ENCODE measurements around the gene TFEB. TPM values are rescaled to one million over a fixed set of nuclear protein-coding genes. Genes with fewer than 3 reads are reported as not detected.

The TFEB gene
- total RNA-seq, 1 donor from 2014 or later, result 9.7 TPM

DNA sequence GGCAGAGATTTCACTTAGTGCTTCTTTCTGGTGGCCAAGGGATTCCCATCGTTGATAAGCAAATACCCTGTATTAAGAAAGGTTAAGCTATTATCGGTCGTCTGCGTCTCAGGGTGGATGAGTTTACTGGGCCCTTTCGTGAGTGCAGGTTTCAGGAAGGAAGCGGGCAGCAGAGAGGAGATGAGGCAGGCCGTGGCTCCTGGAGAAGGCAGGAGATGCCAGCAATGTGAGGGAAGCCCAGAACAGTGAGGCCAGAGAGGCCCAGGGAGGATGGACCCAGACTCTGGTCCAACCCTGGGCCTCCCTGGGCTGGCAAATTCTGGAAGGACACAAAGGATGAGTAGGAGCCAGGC is 11.2 kb downstream of the TFEB start:
- intact Hi-C loops (cut with micrococcal nuclease), result no loop called here

- intact Hi-C loops (cut with micrococcal nuclease), result no loop called here
Measured at GRCh38 chr6:41723530-41724227, 11.7 kb downstream of the TFEB start.

GRCh38 chr6:41722969-41723529 is 12.4 kb downstream of the TFEB start:
- intact Hi-C loops (cut with micrococcal nuclease), result no loop called here

GRCh38 chr6:41721414-41721813 is 14.0 kb downstream of the TFEB start:
- intact Hi-C loops (cut with micrococcal nuclease), result no loop called here

GRCh38 chr6:41720783-41721182 is 14.6 kb downstream of the TFEB start:
- intact Hi-C loops (cut with micrococcal nuclease), result no loop called here

DNA sequence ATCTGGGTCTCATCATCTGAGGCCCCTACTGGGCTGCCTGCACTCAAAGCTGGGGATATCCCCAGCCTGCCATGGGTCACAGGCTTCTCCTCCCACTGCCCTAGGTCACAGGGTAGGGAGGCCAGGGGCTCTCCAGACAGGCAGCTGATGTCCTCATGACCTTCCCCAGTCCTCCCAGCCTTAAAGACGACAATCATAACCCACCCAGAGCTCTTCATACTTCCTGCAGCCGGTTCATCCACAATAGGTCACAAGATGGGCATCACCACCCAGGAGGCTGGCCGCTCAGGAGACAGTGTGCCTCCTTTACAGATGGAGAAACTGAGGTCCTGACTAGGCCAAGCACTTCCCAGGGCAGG is 15.2 kb downstream of the TFEB start:
- intact Hi-C loops (cut with micrococcal nuclease), result no loop called here

GRCh38 chr6:41719436-41720261 is 15.8 kb downstream of the TFEB start:
- intact Hi-C loops (cut with micrococcal nuclease), result no loop called here

GRCh38 chr6:41718828-41719227 is 16.6 kb downstream of the TFEB start:
- intact Hi-C loops (cut with micrococcal nuclease), result no loop called here

GRCh38 chr6:41717392-41717736 is 18.0 kb downstream of the TFEB start:
- intact Hi-C loops (cut with micrococcal nuclease), result no loop called here

DNA sequence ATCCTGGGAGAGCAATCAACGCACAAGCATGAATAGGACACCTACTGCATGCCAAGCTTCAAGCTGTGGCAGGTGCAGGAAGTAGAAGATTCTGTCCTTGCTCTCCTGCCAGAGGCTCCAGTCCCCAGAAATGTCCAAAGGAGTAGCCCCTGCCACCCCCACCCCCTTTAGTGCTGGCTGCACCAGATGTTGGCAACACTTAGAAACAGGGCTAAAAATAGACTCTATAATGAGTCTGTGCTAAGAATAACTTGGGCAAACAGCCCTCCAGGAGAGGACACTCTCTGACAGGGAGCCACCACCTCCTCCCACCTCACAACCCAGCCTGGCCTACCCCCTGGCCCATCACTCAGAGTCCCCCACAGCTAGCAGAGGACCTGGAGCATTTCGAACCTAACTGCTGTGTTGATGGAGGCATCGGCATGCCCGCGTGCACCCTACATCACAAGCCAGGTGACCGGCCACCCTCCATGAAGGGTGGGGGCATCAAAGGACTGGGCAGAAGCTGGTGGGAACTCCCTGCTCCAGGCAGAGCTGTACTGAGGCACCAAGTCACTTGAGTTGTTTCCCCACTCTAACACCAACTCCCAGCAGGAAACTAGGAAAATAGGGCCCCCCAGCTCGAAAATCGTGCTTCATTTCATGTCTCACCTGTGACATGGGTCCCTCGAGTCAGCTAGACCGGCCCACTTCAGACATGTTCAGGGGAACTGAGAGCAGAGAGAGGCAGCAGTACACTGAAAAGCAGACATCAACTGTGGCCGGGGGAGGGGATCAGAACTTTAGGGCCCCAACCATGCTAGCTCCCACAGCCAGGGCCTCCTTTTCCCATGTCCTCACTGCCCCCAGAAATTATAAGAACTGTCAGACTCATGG is 18.7 kb downstream of the TFEB start:
- intact Hi-C loops (cut with micrococcal nuclease), result no loop called here

DNA sequence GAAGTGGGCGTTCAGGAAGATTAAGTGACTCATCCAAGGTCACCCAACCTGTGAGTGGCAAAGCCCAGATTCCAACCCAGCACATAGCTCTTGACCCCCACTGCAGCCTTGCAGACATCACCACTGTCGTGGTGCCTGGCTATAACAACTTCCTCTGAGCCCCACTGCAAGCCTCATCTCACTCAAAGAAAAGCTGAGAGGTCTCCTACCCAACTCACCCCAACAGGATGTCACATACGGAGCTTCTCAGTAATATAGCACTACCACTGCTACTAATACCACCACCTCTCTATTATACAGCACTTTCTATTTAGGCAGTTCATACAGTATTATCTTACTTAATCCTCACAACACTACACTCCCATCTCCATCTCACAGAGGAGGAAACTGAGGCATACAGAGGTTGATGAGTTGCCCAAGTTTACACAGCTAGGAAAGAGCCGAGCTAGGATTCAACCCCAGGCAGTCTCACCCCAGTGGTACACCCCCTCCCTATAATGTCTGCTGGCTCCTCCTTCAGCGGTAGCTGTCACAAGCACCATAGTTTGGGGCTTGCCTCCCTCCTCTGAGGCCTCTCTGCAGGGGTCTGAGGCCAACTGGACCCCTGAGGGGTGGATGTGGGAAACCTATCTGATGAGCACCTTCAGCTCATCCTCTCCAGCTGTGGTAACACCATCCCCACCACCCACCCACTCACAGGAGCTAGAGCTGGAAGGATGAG is 19.5 kb downstream of the TFEB start:
- intact Hi-C loops (cut with micrococcal nuclease), result no loop called here

- intact Hi-C loops (cut with micrococcal nuclease), result no loop called here
Measured at GRCh38 chr6:41714556-41715273, 20.7 kb downstream of the TFEB start.

DNA sequence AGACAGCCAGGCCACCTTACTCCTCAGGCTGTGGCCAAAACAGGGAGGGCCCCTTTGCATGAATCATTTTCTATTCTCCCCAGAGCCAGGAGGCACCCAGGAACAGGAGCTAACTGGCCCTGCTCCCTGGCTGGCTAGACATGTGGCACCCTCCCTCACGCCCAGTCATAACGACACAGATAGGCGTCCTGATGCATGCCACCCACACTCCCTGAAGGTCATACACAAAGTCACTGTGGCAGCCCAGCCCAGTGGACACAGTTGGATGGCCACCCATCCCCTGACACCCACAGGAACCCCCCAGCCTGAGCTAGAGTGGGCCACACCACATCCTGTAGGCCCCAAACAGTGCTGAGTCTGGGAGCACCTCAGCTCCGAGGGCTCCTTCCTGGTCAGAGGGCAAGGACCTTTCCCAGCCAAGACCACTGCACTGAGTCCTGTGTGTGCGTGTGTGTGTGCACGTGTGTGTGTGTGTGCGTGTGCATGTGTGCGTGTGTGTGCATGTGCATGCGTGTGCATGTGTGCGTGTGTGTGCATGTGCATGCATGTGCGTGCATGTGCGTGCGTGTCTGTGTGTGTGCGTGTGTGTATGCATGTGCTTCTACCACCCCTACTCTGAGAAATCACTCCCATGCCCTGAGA is 21.6 kb downstream of the TFEB start:
- intact Hi-C loops (cut with micrococcal nuclease), result no loop called here

DNA sequence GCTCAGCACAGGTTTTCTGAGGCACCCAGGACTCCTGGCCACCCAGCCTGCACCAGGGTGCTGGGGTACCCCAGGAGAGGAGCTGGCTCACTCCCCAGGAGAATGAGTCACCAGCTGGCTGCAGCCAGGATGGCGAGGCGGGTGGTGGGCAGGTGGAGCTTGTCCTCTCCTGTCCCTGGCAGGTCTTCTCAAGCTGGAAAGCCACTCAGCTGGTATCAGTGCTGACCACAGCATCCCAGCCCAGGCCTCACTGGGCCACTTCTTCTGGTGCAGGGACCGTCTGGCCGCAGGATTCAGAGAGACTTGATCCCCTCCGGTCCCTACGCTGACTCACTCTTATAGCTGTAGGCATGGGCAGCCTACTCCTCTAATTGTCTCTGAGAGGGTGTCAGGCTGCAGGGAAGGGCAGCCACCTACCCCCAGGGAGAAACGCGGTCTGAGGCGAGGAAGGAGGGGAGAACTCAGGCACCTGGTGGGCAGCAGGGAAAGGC is 22.2 kb downstream of the TFEB start:
- intact Hi-C loops (cut with micrococcal nuclease), result no loop called here

DNA sequence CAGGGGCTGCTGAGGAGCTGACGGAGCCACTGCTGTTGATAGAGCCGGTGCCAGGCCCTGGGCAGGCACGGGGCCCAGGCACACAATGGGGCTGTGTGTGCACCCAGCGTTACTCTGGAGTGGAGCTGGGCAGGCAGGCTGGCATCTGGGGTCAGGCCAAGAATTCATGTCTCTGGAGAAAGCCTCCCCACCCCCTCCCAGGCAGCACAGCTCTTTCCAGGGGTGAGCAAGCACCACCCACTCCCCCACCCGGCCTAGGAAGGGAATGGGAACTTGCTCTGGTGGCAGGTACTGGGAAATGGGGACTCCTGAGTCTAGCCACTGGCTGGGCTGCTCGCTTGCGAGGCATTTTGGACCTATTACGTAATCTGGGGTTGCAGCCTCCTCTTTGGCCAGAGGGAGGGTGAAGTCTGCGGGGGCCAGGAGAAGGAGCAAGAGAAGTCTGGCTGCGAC is 22.7 kb downstream of the TFEB start:
- intact Hi-C loops (cut with micrococcal nuclease), result no loop called here

DNA sequence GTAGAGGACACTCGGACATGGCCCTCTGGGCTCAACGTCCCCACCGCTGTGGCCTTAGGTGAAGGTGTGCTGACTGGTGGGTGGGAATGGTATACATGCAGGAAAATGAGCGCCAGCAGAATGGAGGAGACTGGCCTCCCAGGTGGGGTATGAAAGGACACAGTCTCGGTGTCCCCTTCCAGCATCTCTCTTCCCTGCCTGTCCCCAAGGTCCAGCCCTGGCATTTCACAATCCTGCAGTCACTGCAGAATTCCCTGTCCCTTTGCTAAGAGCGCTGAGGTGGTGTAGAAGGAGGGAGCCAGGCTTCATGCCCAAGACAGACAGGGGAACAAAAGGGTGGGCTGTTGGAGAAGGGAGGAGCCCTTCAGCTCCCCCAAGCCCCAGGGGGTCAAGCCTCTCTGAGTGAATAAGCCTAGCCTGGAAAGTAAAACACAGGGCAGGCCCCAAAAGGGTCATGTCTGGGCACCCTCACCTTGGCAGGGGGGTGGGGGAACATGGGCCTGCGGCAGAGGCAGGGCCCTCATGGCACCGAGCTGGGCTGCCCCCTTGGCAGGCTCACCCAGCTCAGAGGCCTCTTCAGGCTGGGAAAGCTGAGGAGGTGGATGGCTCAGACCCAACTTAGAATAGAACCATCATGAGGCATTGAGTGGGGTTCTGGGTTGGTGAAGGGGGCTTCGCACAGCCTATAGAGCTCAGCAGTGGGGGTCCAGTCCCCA is 23.9 kb downstream of the TFEB start:
- intact Hi-C loops (cut with micrococcal nuclease), result no loop called here

- intact Hi-C loops (cut with micrococcal nuclease), result no loop called here
Measured at GRCh38 chr6:41709375-41709774, 26.0 kb downstream of the TFEB start.

- intact Hi-C loops (cut with micrococcal nuclease), result no loop called here
Measured at GRCh38 chr6:41708856-41709255, 26.6 kb downstream of the TFEB start.

Data from T-helper 2 cell treated with Interferon-gamma antibody and Interleukin-4, amounts not matched to agents 100 ng/mL and 5 ng/mL, for 36 hours (primary cell).